GM10847 (cell line): ENCODE results near the gene SEMA4G.

Source experiments
- POLR2A ChIP-seq: IDR thresholded peaks from 2 replicates; pipeline ENCODE4 v1.6.1; 2011; ENCODE audit not compliant: insufficient read length; ENCODE audit errors: extremely low read depth

Gene SEMA4G

GRCh38 chr10:101018600-101019439 is 49.5 kb downstream of the SEMA4G start:
- TF ChIP-seq POLR2A = no peak
